Measurements from ENCODE around the gene TRDMT1.

Gene TRDMT1

GRCh38 chr10:17185873-17186272 is 15.6 kb downstream of the TRDMT1 start:
- TF ChIP-seq GATA2 (IDR thresholded peaks at IDR 0.05; ENCODE audit: low read depth, low read length) (no peak), GATA3 (IDR thresholded peaks at IDR 0.05; ENCODE audit: low read depth, low read length) (no peak)

DNA sequence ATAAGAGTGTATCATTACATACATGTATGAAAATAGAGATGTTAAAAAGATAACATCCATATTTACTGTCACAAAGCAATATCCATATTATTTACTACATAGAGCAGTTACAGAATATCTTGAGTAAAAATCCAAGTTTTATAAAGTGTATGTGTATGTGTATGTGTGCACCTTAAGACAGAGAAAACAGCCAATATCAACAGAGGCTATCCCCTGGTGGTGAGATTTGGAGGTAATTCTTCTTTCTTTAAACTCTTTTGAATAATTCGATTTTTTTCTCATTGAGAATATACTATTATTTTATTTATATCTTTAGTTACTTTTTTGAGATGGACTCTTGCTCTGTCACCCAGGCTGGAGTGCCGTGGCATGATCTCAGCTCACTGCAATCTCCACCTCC is 18.4 kb downstream of the TRDMT1 start:
- TF ChIP-seq GATA2 (IDR thresholded peaks at IDR 0.05; ENCODE audit: low read depth, low read length) (no peak), GATA3 (IDR thresholded peaks at IDR 0.05; ENCODE audit: low read depth, low read length) (no peak)

GRCh38 chr10:17181751-17182150 is 19.7 kb downstream of the TRDMT1 start:
- no peak for TF ChIP-seq GATA3 (IDR thresholded peaks at IDR 0.05; ENCODE audit: low read depth, low read length)
- no peak for TF ChIP-seq GATA2 (IDR thresholded peaks at IDR 0.05; ENCODE audit: low read depth, low read length)

- TF ChIP-seq GATA3 (IDR thresholded peaks at IDR 0.05; ENCODE audit: low read depth, low read length) (no peak), GATA2 (IDR thresholded peaks at IDR 0.05; ENCODE audit: low read depth, low read length) (no peak)
These were observed 20.4 kb downstream of the TRDMT1 start for GRCh38 chr10:17181110-17181509.

- TF ChIP-seq GATA3 (IDR thresholded peaks at IDR 0.05; ENCODE audit: low read depth, low read length) (no peak), GATA2 (IDR thresholded peaks at IDR 0.05; ENCODE audit: low read depth, low read length) (no peak)
These were observed 22.5 kb downstream of the TRDMT1 start for GRCh38 chr10:17179002-17179401.

DNA sequence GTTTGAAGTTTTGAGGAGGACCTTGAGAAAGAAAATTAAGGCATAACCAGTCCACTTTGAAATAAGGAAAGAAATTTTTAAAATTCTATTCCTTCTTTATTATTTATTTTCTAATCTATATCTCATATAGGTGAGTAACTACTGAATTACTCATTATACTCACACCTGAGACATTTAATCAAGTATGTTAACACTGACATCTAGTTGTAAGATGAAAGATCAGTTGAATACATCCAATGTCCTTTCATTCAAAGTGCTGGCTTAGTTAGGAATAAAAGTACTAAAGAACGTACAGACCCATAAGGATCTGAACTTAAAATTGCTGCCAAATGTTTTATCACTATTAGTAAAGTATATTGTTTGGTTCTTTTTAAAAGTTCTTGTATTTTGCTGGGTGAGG is 23.5 kb downstream of the TRDMT1 start:
- no peak for TF ChIP-seq GATA3 (IDR thresholded peaks at IDR 0.05; ENCODE audit: low read depth, low read length)
- TF ChIP-seq GATA2 (IDR thresholded peaks at IDR 0.05; ENCODE audit: low read depth, low read length): no peak

DNA sequence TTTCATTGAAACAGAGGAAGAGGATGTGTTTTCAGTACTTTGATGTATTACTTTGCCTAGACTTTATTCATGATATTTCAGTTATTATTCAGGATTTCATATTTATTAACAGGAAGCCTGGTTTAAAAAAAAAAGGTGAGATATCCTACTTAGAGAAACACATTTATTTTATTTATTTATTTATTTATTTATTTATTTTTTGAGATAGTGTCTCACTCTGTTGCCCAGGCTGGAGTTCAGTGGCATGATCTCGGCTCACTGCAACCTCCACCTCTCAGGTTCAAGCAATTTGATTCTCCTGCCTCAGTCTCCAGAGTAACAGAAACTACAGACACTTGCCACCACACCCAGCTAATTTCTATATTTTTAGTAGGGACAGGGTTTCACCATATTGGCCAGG is 24.5 kb downstream of the TRDMT1 start:
- TF ChIP-seq GATA2 (IDR thresholded peaks at IDR 0.05; ENCODE audit: low read depth, low read length) (no peak), GATA3 (IDR thresholded peaks at IDR 0.05; ENCODE audit: low read depth, low read length) (no peak)

DNA sequence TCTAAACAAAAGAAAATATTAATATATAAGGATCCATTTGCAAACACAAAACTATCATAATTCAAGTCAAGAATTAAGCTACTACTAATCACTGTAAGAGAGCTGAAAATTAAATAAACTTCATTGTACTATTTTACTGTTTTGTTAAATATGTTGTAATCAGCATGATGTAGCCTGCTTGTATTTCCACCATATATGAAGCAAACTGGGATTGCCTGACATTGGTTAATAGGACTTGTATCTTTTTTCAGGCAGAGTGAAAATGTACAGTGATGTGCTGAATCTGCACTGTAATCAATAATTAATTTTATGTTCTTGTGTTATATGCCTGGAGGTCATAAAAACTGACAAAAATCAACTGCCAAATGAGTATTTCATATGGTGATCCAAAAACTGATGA is 25.4 kb downstream of the TRDMT1 start:
- TF ChIP-seq GATA2 (IDR thresholded peaks at IDR 0.05; ENCODE audit: low read depth, low read length): no peak
- no peak for TF ChIP-seq GATA3 (IDR thresholded peaks at IDR 0.05; ENCODE audit: low read depth, low read length)

- no peak for TF ChIP-seq GATA3 (IDR thresholded peaks at IDR 0.05; ENCODE audit: low read depth, low read length)
- no peak for TF ChIP-seq GATA2 (IDR thresholded peaks at IDR 0.05; ENCODE audit: low read depth, low read length)
These were observed 25.9 kb downstream of the TRDMT1 start for GRCh38 chr10:17175551-17175950.

DNA sequence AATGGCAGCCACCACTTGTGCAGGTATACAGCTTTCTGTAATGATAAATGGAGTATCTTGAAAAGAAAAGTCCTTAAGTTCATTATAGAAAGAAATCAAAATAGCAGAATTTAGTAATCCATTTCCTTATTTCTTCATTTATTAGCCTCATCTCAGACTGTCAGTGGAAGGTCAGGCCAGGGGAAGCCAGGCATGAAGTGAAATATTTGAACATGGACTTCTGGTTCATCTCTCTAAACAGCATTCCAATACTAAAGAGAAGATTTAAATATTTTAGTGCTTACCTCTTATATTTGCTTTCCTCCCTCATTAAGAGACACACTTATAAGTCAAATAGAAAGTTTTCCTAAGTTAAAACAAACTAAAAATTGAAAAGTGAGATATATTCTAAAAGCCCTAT is 26.8 kb downstream of the TRDMT1 start:
- TF ChIP-seq GATA3 (IDR thresholded peaks at IDR 0.05; ENCODE audit: low read depth, low read length): no peak
- TF ChIP-seq GATA2 (IDR thresholded peaks at IDR 0.05; ENCODE audit: low read depth, low read length): no peak

DNA sequence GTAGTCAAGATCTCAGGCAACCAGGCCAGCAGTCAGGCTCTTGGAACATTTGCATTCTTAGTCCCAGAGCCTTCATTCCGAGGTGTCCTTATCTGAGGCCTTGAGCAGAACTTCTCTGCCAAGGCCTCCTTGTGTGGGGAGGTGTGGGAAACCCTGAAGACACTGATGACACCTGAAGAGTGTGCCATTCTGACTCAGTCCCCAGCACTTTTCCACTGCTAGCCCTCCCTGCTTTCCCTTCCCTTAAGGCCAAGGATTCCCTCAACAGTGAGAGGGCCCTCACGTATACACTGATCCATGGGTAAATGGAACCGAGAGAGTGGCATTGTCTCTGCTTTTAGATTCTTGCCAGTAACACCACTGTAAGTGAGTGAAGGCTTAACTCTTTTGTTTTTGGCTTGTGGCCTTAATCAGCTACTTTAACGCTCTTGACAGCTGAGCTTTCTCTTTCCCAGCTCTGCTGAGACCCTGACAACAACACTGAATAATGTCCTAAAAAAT is 30.3 kb downstream of the TRDMT1 start:
- no peak for TF ChIP-seq GATA2 (IDR thresholded peaks at IDR 0.05; ENCODE audit: low read depth, low read length)
- TF ChIP-seq GATA3 (IDR thresholded peaks at IDR 0.05; ENCODE audit: low read depth, low read length): no peak

- TF ChIP-seq GATA3 (IDR thresholded peaks at IDR 0.05; ENCODE audit: low read depth, low read length) (no peak), GATA2 (IDR thresholded peaks at IDR 0.05; ENCODE audit: low read depth, low read length) (no peak)
These were observed 31.7 kb downstream of the TRDMT1 start for GRCh38 chr10:17169803-17170202.

DNA sequence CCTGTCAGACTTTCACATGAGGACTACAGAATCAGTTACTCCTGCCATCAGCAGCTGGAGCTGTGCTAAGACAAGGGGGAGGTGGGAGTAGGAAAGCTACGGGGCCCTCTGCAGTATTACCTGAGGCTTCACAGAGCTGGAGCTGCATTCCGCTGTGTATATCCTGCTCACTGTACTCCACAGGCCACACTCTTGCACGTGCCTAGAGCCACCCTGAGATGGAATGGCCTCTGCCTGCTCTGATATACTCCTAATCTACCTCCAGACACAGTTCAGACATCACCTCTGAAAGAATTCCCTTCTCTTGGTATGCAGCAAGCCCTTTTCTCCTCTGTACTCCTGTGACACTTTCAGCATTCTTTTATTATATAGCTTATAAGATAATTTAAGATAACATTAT is 34.8 kb downstream of the TRDMT1 start:
- TF ChIP-seq GATA3 (IDR thresholded peaks at IDR 0.05; ENCODE audit: low read depth, low read length): no peak
- TF ChIP-seq GATA2 (IDR thresholded peaks at IDR 0.05; ENCODE audit: low read depth, low read length): no peak

DNA sequence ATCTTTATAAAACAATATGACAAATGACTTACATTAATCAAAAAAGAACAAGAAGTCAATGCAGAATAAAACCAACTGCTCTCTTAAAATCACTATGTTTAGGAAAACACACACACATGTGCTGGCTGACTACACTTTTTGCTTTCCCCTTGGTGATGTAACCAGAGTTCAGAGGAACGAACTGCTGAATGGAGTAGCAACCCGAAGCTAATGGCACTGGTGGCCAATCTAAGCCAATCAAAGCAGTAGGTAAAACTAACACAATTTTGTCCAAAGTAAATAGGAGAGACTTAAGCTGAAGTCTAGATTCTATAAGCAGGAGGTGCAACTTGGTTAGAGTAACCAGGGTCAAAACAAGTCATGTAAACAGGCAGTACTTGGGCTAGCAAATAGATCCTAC is 38.6 kb downstream of the TRDMT1 start:
- TF ChIP-seq GATA3 (IDR thresholded peaks at IDR 0.05; ENCODE audit: low read depth, low read length) (no peak), GATA2 (IDR thresholded peaks at IDR 0.05; ENCODE audit: low read depth, low read length) (no peak)

- TF ChIP-seq GATA2 (IDR thresholded peaks at IDR 0.05; ENCODE audit: low read depth, low read length): no peak
- no peak for TF ChIP-seq GATA3 (IDR thresholded peaks at IDR 0.05; ENCODE audit: low read depth, low read length)
These were observed 39.7 kb downstream of the TRDMT1 start for GRCh38 chr10:17161775-17162174.

DNA sequence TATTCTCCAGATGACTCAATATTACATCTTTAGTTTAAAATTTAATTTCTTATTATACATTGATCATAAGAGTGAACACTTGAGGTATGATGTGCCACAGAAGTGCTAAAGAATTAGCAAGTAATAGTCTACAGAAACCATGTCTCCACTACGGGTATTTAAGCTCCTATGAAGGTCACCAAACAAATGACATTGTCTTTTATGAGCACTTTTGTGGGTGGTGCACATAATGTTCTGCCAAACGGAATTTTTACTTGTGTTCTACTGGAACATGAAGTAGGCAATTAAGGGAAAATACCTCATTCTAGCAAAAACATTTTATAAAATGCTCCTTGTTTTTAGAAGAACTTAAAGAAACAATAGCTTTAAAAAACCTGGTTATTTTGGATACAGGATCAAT is 44.4 kb downstream of the TRDMT1 start:
- TF ChIP-seq GATA3 (IDR thresholded peaks at IDR 0.05; ENCODE audit: low read depth, low read length) (no peak), GATA2 (IDR thresholded peaks at IDR 0.05; ENCODE audit: low read depth, low read length) (no peak)

Measured in SH-SY5Y (cell line).